Measurements from ENCODE around the gene CCN2. TPM values are rescaled to one million over a fixed set of nuclear protein-coding genes. Genes with fewer than 3 reads are reported as not detected.

Gene CCN2, protein sequence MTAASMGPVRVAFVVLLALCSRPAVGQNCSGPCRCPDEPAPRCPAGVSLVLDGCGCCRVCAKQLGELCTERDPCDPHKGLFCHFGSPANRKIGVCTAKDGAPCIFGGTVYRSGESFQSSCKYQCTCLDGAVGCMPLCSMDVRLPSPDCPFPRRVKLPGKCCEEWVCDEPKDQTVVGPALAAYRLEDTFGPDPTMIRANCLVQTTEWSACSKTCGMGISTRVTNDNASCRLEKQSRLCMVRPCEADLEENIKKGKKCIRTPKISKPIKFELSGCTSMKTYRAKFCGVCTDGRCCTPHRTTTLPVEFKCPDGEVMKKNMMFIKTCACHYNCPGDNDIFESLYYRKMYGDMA
- 100 to 1,000 TPM; 418 to 749 (median 509) TPM for total RNA-seq

DNA sequence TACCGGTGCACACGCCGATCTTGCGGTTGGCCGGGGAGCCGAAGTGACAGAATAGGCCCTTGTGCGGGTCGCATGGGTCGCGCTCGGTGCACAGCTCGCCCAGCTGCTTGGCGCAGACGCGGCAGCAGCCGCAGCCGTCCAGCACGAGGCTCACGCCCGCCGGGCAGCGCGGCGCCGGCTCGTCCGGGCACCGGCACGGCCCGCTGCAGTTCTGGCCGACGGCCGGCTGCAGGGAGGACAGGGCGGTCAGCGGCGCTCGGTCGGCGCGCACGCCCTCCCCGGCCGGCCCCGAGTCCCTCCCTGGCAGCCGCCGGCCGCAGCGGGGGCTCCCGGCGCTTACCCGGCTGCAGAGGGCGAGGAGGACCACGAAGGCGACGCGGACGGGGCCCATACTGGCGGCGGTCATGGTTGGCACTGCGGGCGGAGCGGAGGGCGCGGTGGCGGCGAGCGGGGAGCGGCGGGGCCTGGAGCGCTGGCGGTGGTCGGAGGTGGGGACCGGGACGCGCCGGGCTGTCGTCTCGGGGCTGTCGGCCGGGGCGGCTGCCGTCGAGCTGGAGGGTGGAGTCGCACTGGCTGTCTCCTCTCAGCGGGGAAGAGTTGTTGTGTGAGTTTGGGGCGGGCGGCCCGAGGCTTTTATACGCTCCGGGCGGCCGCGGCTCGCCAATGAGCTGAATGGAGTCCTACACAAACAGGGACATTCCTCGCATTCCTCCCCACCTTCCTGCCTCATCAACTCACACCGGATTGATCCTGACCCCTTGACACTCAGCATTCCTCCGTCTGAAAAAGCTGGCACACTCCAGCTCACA, at the start of gene CCN2:
Gene CCN2, minus strand, starts transcription at position 606 of the 809 bp plus-strand sequence. Its CDS starts 200 bp downstream, at position 406.
- H3K4me1 ChIP-seq, result peaks cover 16 to 57% (median 48%) of the 10 kb centered on the region in 4 donors
- no peaks in the 10 kb centered on the region for H3K9me3 ChIP-seq
- peak; percentile 96 for DNase-seq (ENCODE audit: extremely low spot score)
- H3K4me3 ChIP-seq, result peak within 1 kb of the TSS; percentile 86 to 94 (median 90)
- TF ChIP-seq, protein P1, sequence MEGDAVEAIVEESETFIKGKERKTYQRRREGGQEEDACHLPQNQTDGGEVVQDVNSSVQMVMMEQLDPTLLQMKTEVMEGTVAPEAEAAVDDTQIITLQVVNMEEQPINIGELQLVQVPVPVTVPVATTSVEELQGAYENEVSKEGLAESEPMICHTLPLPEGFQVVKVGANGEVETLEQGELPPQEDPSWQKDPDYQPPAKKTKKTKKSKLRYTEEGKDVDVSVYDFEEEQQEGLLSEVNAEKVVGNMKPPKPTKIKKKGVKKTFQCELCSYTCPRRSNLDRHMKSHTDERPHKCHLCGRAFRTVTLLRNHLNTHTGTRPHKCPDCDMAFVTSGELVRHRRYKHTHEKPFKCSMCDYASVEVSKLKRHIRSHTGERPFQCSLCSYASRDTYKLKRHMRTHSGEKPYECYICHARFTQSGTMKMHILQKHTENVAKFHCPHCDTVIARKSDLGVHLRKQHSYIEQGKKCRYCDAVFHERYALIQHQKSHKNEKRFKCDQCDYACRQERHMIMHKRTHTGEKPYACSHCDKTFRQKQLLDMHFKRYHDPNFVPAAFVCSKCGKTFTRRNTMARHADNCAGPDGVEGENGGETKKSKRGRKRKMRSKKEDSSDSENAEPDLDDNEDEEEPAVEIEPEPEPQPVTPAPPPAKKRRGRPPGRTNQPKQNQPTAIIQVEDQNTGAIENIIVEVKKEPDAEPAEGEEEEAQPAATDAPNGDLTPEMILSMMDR (IDR thresholded peaks at IDR 0.05), result no peak
- peak; percentile 88 to 99 for TF ChIP-seq POLR2AphosphoS5 (IDR thresholded peaks at IDR 0.05)
- peak; percentile 95 for TF ChIP-seq POLR2A (IDR thresholded peaks at IDR 0.05; ENCODE audit: low read depth)
- no peak for TF ChIP-seq EP300 (IDR thresholded peaks at IDR 0.05)
- whole genome bisulfite sequencing, result under 1% methylated on average over 25 of the region's 97 CpGs
- intact Hi-C loops (cut with DNase I), result loop anchor here (5.0 kb wide), 1 partner anchor 246 kb away; no protein-coding TSS in a partner anchor
- peaks cover 0 to 25% (median 20%) of the 10 kb centered on the region in 4 donors for H3K36me3 ChIP-seq
- H3K27me3 ChIP-seq, result no peaks in the 10 kb centered on the region
- peak within 1 kb of the TSS; percentile 96 to 97 (median 97) for H3K27ac ChIP-seq (replicated peaks in 1 of 4)

DNA sequence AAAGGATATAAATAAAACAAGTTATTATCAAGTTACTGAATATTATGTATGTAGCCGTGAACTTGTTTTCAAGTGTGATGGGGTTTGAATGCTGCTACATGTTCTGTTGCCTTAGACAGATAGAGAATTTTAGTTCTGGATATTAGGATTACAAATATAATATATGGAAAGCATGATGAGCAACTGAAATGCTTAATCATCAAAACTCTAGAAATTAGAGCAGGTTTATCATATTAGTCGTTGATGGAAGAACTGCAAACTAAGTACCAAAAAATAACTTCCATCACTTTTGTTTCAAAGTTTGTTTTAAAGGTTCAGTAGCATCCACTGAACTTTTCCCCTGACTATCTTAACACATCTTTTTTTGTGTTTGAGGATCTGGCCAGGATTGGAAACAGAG, 49.1 kb upstream of the CCN2 start:
- H3K4me1 ChIP-seq, result peaks cover 8 to 15% (median 9%) of the 10 kb centered on the region in 4 donors
- WGBS, result 77% methylated on average over 2 of the region's 2 CpGs
- no peak for DNase-seq (ENCODE audit: extremely low spot score)
- H3K9me3 ChIP-seq, result peaks cover 0 to 17% (median 4%) of the 10 kb centered on the region in 4 donors
- intact Hi-C loops (cut with DNase I), result no loop called here
- no peaks in the 10 kb centered on the region for H3K36me3 ChIP-seq
- H3K27me3 ChIP-seq, result no peaks in the 10 kb centered on the region
- H3K4me3 ChIP-seq, result no peak overlapping the region
- TF ChIP-seq, protein P1 (IDR thresholded peaks at IDR 0.05), result no peak
- TF ChIP-seq POLR2AphosphoS5 (IDR thresholded peaks at IDR 0.05) (no peak), POLR2A (IDR thresholded peaks at IDR 0.05; ENCODE audit: low read depth) (no peak), EP300 (IDR thresholded peaks at IDR 0.05) (no peak)
- H3K27ac ChIP-seq (replicated peaks in 1 of 4), result no peak overlapping the region

DNA sequence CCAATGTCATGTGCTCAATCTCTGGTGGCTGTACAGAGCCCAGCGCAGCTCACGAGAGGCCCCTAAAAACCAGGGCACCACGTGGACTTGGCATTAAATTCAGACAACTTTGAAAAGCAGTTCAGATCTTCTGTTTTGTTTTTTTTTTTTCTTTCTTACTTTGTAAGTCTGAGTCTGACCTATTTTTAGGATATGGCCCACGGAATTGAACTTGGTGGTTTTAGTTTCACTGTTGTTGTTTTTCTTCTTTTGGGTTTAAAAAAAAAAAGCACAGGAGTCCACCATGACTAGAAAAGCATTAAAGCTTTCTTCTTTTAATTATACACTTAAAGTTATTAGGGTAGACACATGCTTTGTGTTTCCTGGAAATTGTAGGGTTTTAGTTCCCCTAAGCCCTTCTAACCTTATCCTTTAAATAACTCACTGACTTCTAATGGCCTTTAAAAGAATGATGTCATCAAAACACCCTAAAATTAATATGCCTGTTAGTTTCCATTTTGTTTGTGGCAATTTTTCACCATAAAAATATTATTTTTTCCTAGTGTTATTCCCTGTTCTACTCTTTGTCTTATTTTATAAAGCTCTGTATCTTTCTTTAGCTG, 48.5 kb upstream of the CCN2 start:
- TF ChIP-seq EP300 (IDR thresholded peaks at IDR 0.05) (no peak), POLR2A (IDR thresholded peaks at IDR 0.05; ENCODE audit: low read depth) (no peak)

DNA sequence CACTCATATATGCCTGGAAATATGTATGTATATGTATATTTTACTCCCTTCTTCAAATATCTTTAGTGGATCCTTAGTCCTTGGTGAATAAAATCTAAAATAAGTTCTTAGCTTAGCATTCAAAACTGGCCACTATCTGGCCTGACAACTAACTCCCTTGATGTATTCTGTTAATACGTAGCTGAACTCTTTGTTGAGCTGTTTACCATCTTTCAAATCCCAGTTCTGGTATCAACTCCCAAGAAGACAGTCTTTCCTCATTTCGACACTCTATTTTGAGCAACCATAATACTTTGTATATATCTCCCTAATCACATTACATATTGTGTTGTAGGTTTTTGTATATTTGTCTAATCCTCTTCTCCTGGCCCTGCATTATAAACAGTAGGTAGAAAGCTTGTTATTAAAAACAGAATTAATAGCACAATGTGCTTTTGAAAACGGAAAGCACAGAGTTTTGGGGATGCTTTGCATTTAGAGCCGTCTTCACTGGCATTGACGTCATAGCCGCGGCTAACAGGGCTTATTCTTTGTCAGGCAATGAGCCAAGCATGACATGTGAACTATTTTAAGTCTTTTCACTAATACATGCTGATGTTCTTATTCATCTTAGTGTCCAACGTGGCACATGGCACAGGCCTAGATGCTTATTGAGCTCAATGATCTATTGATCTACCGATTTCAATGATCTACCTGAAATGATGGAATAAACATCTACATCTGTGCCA, 47.2 kb upstream of the CCN2 start:
- H3K9me3 ChIP-seq, result peaks cover 0 to 3% (median 1%) of the 10 kb centered on the region in 4 donors
- H3K27me3 ChIP-seq, result no peaks in the 10 kb centered on the region
- TF ChIP-seq POLR2AphosphoS5 (IDR thresholded peaks at IDR 0.05) (peak; percentile 54 to 58), EP300 (IDR thresholded peaks at IDR 0.05) (no peak)
- intact Hi-C loops (cut with DNase I), result no loop called here
- H3K4me1 ChIP-seq, result peaks cover 8 to 15% (median 8%) of the 10 kb centered on the region in 4 donors
- no peak for DNase-seq (ENCODE audit: extremely low spot score)
- H3K27ac ChIP-seq (replicated peaks in 1 of 4), result peak overlapping the region; percentile 12 to 56 (median 47)
- 50% methylated on average over 9 of the region's 9 CpGs for WGBS
- H3K4me3 ChIP-seq, result no peak overlapping the region
- no peaks in the 10 kb centered on the region for H3K36me3 ChIP-seq

More for the DNA sequence above, 48.5 kb upstream of the CCN2 start:
- Histone ChIP-seq H3K27me3 (no peaks in the 10 kb centered on the region), H3K9me3 (peaks cover 0 to 16% (median 4%) of the 10 kb centered on the region in 4 donors), H3K4me3 (no peak overlapping the region), H3K4me1 (peaks cover 8 to 15% (median 8%) of the 10 kb centered on the region in 4 donors), H3K27ac (replicated peaks in 1 of 4) (peak overlapping the region in 3 of 4 donors; percentile 3 to 45 (median 7)), H3K36me3 (no peaks in the 10 kb centered on the region)
- no peak for DNase-seq (ENCODE audit: extremely low spot score)
- intact Hi-C loops (cut with DNase I), result no loop called here
- WGBS, result 52% methylated on average over 4 of the region's 4 CpGs

Data from esophagus muscularis mucosa (tissue), 4 donors.